K562 (cell line): ENCODE measurements around the gene ANKRD6. TPM values are rescaled to one million over a fixed set of nuclear protein-coding genes. Genes with fewer than 3 reads are reported as not detected.

Source experiments
- ATAC-seq: fragments of 200-7000 bp; cut with Tn5 transposase; 3 replicates; pipeline ENCODE4 v1.9.1; 2020; ENCODE audit warnings: moderate library complexity
- BruUV-seq: library from RNA; stranded (reverse); fragments of 400-500 nt; replicated peaks from 2 replicates; lab custom pipeline; 2021; lab: Mats Ljungman, UMichigan
- CTCF ChIA-PET: fragments of 300-600 bp; formaldehyde crosslinking; extraction: SDS; loops from one replicate; lab custom pipeline; 2021; ENCODE audit warnings: low intra/inter-chr PET ratio; lab: Yijun Ruan, JAX
- POLR2A ChIA-PET: fragments of 300-600, 350-650 bp; sonication (Branson Sonifier 250); formaldehyde crosslinking; extraction: SDS; loops from one replicate; lab custom pipeline; 2021; ENCODE audit warnings: antibody characterized with exemption, inconsistent platforms; lab: Yijun Ruan, JAX
- DNase-seq, 4 experiments: peaks; one replicate each; pipeline versions ENCODE4 v3.0.0 to v3.0.0-alpha.2; 2011 to 2018; ENCODE audit warnings: low spot score in 3 of 4, mixed read lengths in 3 of 4; ENCODE audit errors: extremely low read depth in 1 of 4
- FAIRE-seq: peaks from 2 replicates; lab custom pipeline; 2011; peaks lifted over from hg19 to GRCh38; lab: Jason Lieb, UNC
- H2AFZ ChIP-seq: 2 replicates; pipeline ENCODE4 v1.6.0; 2011; ENCODE audit warnings: low read depth, low read length, control low read depth, inconsistent platforms
- H3K27ac ChIP-seq: fragments of 200-600 bp; 3 replicates; pipeline ENCODE4 v1.8.0; 2011; ENCODE audit warnings: low read depth, mild to moderate bottlenecking, control low read depth, inconsistent platforms, low read length, moderate library complexity, mixed read lengths; ENCODE audit errors: extremely low read depth
- H3K27me3 ChIP-seq, 2 experiments: fragments of 300-600 bp in 1 of 2; 2 replicates in 1 of 2; 3 replicates in 1 of 2; pipeline versions ENCODE4 v1.6.0 to v1.8.0; 2011; ENCODE audit warnings: inconsistent platforms in 2 of 2, low read length in 2 of 2, mild to moderate bottlenecking in 1 of 2, mixed read lengths in 1 of 2, moderate library complexity in 1 of 2; ENCODE audit not compliant: control insufficient read depth in 2 of 2, insufficient read depth in 2 of 2
- H3K36me3 ChIP-seq: fragments of 300-600 bp; 3 replicates; pipeline ENCODE4 v1.8.0; 2011; ENCODE audit warnings: mild to moderate bottlenecking, low read length, inconsistent platforms; ENCODE audit not compliant: control insufficient read depth, insufficient read depth
- H3K4me1 ChIP-seq, 2 experiments: fragments of 200-600 bp in 1 of 2; replicated peaks in 1 of 2; 2 replicates in 1 of 2; 3 replicates in 1 of 2; pipeline versions ENCODE4 v1.5.1 to v1.8.0; 2011; ENCODE audit warnings: inconsistent platforms in 2 of 2, low read length in 2 of 2, mild to moderate bottlenecking in 1 of 2, mixed read lengths in 1 of 2, moderate library complexity in 1 of 2; ENCODE audit not compliant: control insufficient read depth in 2 of 2, insufficient read depth in 2 of 2
- H3K4me2 ChIP-seq: 2 replicates; pipeline ENCODE4 v1.6.1; 2011; ENCODE audit warnings: low read length, control low read depth, inconsistent platforms, mixed read lengths; ENCODE audit not compliant: insufficient read depth
- H3K4me3 ChIP-seq: fragments of 200-600 bp; sonication (generic), shearing (Covaris generic); 2 replicates; pipeline ENCODE4 v1.5.1; 2016; ENCODE audit warnings: control low read depth, inconsistent platforms
- H3K79me2 ChIP-seq: fragments of 200-600 bp; 3 replicates; pipeline ENCODE4 v1.8.0; 2011; ENCODE audit warnings: low read length, inconsistent platforms; ENCODE audit not compliant: control insufficient read depth, insufficient read depth
- H3K9ac ChIP-seq, 2 experiments: 2 replicates each; pipeline versions ENCODE4 v1.6.0 to v1.6.1; 2011; ENCODE audit warnings: low read depth in 2 of 2, low read length in 2 of 2, control low read depth in 1 of 2, inconsistent platforms in 1 of 2, mild to moderate bottlenecking in 1 of 2, mixed read lengths in 1 of 2; ENCODE audit not compliant: insufficient read depth in 1 of 2
- H3K9me1 ChIP-seq: one replicate; pipeline ENCODE4 v1.6.0; 2011; ENCODE audit warnings: inconsistent platforms, mild to moderate bottlenecking, low read length, moderate library complexity; ENCODE audit not compliant: control insufficient read depth, insufficient read depth
- H3K9me3 ChIP-seq: replicated peaks from 2 replicates; pipeline ENCODE4 v1.5.1; 2011; ENCODE audit warnings: low read depth, low read length, inconsistent platforms; ENCODE audit not compliant: control insufficient read depth, insufficient read depth
- H4K20me1 ChIP-seq: replicated peaks from 2 replicates; pipeline ENCODE4 v1.6.1; 2011; ENCODE audit warnings: low read length, inconsistent platforms, mixed read lengths; ENCODE audit not compliant: control insufficient read depth, insufficient read depth
- ARID3B ChIP-seq: fragments of 250-450 bp; sonication (Bioruptor Pico); IDR thresholded peaks from 2 replicates; pipeline ENCODE4 v1.4.0; 2020; ENCODE audit warnings: borderline replicate concordance
- MTA3 ChIP-seq: fragments of 450-650 bp; formaldehyde crosslinking; IDR thresholded peaks from 2 replicates; pipeline ENCODE4 v1.6.1; 2017; ENCODE audit warnings: mild to moderate bottlenecking, borderline replicate concordance
- PRMT5 ChIP-seq: sonication (generic); formaldehyde crosslinking; IDR thresholded peaks from 2 replicates; pipeline ENCODE4 v1.5.0; 2020; ENCODE audit warnings: missing genetic modification reagents
- PURB ChIP-seq: sonication (generic); formaldehyde crosslinking; IDR thresholded peaks from 2 replicates; pipeline ENCODE4 v1.9.0; 2021; ENCODE audit warnings: low read depth, mild to moderate bottlenecking, missing genetic modification reagents
- SIRT6 ChIP-seq: IDR thresholded peaks from one replicate; pipeline ENCODE4 v1.6.1; 2012; ENCODE audit warnings: low read depth, mild to moderate bottlenecking, control low read depth, inconsistent platforms, low read length, moderate library complexity
- WGBS: fragments of 100-300 bp; shearing (Covaris generic); methylation state at CpG from one replicate; pipeline ENCODE4 v1.1.6; 2016; ENCODE audit warnings: low coverage, mixed read lengths; ENCODE audit not compliant: insufficient coverage; ENCODE audit errors: missing lambda C conversion rate; 5-methylcytosine and 5-hydroxymethylcytosine counted together
- in situ Hi-C: fragments of 300-500 bp; cut with MboI; formaldehyde crosslinking; loops from 4 replicates; pipeline ENCODE4 v1.15.0; 2018; ENCODE audit warnings: inconsistent platforms, mixed read lengths
- intact Hi-C: fragments of 100-400 bp; cut with micrococcal nuclease; formaldehyde crosslinking; loops from 2 replicates; pipeline ENCODE4 v1.14.2; 2022
- polyA plus RNA-seq, 8 experiments: library from polyadenylated mRNA; depleted of rRNA in 4 of 8; stranded (reverse) in 5 of 8; unstranded in 3 of 8; fragments of >200 nt; fragmentation: Nextera tagmentation in 2 of 8; fragmentation: Illumina TruSeq in 1 of 8; extraction: Ambion mirVana in 2 of 8; extraction: Trizol in 1 of 8; gene quantifications; 2 replicates each; pipeline versions ENCODE4 v1.2.1 to v1.2.3, GENCODE V29; 2011 to 2014; ENCODE audit warnings: inconsistent platforms in 1 of 8, missing spikeins in 1 of 8
- total RNA-seq, 7 experiments: library from RNA; depleted of rRNA in 6 of 7; stranded (reverse); fragments of >200 nt in 6 of 7; fragmentation: Illumina TruSeq in 2 of 7; extraction: Trizol in 2 of 7; gene quantifications; 2 replicates each; pipeline versions ENCODE4 v1.2.1 to v1.2.3, GENCODE V29; 2011 to 2021; ENCODE audit warnings: low replicate concordance in 1 of 7
- TF ChIP-seq, protein P1 (sequence below): sonication (generic); formaldehyde crosslinking; IDR thresholded peaks from 2 replicates; pipeline ENCODE4 v1.8.1; 2023; ENCODE audit warnings: mild to moderate bottlenecking, missing genetic modification reagents
- TF ChIP-seq, protein P2 (sequence below), 2 experiments: fragments of 200-800 bp in 1 of 2; sonication (Bioruptor generic) in 1 of 2; sonication (generic) in 1 of 2; formaldehyde crosslinking in 1 of 2; IDR thresholded peaks in 1 of 2; conservative IDR thresholded peaks in 1 of 2; 2 replicates each; pipeline versions ENCODE4 v1.5.0 to v1.6.1; 2016 to 2020; ENCODE audit warnings: missing compliant biosample characterization in 1 of 2, missing genetic modification characterization in 1 of 2, missing genetic modification reagents in 1 of 2
- TF ChIP-seq, protein P3 (sequence below): fragments of 250-450 bp; sonication (Bioruptor Pico); IDR thresholded peaks from 2 replicates; pipeline ENCODE4 v1.8.0; 2021; ENCODE audit warnings: moderate library complexity, mild to moderate bottlenecking, inconsistent platforms
- TF ChIP-seq, protein P4 (sequence below): fragments of 200-400 bp; formaldehyde crosslinking; IDR thresholded peaks from 2 replicates; pipeline ENCODE4 v1.6.1; 2017; ENCODE audit warnings: mild to moderate bottlenecking, low read depth, low read length, moderate library complexity
- TF ChIP-seq, protein P5 (sequence below): fragments of 450-650 bp; formaldehyde crosslinking; IDR thresholded peaks from 2 replicates; pipeline ENCODE4 v1.4.0; 2022; ENCODE audit warnings: missing genetic modification characterization

ANKRD6 gene
- total and polyA plus RNA-seq, 9 of the 15 experiments (the other 6 are each of a cell fraction or from before 2014, with no cell fraction given), result 0.04 to 0.22 (median 0.08) TPM; not detected in 4

DNA sequence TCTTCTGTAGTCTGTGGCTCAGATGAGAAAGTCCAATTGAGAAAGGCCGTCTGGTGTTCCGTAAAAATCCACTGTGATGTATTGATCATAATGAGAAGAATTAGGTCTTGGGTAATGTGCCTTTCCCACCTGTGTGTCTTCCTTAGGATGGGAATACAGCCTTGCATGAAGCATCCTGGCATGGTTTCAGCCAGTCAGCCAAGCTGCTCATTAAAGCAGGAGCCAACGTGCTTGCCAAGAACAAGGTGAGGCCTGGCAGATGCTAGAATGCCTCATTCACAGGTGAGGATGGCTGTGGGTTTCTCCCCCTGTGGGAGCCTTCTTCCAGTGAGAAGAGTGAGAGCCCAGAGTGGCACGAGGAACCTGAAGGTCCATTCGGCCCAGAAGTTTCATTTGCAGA lies 172.9 kb downstream of the ANKRD6 start:
- Histone ChIP-seq H3K79me2 (no peaks in the 10 kb centered on the region), H2AFZ (no peak overlapping the region), H3K27ac (no peak overlapping the region), H4K20me1 (no peaks in the 10 kb centered on the region), H3K27me3 (peaks cover 18 to 48% of the 10 kb centered on the region in 2 experiments), H3K9me1 (no peaks in the 10 kb centered on the region), H3K4me3 (no peak overlapping the region), H3K4me2 (no peak overlapping the region), H3K9ac (no peak overlapping the region), H3K36me3 (no peaks in the 10 kb centered on the region), H3K9me3 (no peaks in the 10 kb centered on the region), H3K4me1 (no peaks in the 10 kb centered on the region)
- CTCF ChIA-PET, result no interaction called here
- DNase-seq (no peak), FAIRE-seq (no peak), ATAC-seq (no peak)
- 2% methylated on average over 5 of the region's 5 CpGs for WGBS
- no TSS peak for BruUV-seq
- no peak for TF ChIP-seq PURB (CRISPR knock-in tag)
- no peak for TF ChIP-seq SIRT6
- no peak for TF ChIP-seq ARID3B (CRISPR knock-in tag)
- TF ChIP-seq, protein P1, sequence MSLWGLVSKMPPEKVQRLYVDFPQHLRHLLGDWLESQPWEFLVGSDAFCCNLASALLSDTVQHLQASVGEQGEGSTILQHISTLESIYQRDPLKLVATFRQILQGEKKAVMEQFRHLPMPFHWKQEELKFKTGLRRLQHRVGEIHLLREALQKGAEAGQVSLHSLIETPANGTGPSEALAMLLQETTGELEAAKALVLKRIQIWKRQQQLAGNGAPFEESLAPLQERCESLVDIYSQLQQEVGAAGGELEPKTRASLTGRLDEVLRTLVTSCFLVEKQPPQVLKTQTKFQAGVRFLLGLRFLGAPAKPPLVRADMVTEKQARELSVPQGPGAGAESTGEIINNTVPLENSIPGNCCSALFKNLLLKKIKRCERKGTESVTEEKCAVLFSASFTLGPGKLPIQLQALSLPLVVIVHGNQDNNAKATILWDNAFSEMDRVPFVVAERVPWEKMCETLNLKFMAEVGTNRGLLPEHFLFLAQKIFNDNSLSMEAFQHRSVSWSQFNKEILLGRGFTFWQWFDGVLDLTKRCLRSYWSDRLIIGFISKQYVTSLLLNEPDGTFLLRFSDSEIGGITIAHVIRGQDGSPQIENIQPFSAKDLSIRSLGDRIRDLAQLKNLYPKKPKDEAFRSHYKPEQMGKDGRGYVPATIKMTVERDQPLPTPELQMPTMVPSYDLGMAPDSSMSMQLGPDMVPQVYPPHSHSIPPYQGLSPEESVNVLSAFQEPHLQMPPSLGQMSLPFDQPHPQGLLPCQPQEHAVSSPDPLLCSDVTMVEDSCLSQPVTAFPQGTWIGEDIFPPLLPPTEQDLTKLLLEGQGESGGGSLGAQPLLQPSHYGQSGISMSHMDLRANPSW (CRISPR knock-in tag), result no peak
- TF ChIP-seq, protein P2, sequence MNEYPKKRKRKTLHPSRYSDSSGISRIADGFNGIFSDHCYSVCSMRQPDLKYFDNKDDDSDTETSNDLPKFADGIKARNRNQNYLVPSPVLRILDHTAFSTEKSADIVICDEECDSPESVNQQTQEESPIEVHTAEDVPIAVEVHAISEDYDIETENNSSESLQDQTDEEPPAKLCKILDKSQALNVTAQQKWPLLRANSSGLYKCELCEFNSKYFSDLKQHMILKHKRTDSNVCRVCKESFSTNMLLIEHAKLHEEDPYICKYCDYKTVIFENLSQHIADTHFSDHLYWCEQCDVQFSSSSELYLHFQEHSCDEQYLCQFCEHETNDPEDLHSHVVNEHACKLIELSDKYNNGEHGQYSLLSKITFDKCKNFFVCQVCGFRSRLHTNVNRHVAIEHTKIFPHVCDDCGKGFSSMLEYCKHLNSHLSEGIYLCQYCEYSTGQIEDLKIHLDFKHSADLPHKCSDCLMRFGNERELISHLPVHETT (CRISPR knock-in tag; conservative IDR thresholded peaks at IDR 0.05 in 1 of 2, IDR thresholded peaks at IDR 0.05 in 1 of 2), result no peak
- TF ChIP-seq, protein P3, sequence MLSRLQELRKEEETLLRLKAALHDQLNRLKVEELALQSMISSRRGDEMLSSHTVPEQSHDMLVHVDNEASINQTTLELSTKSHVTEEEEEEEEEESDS (CRISPR knock-in tag), result no peak
- no peak for TF ChIP-seq PRMT5 (CRISPR knock-in tag)
- no peak for TF ChIP-seq MTA3
- TF ChIP-seq, protein P4, sequence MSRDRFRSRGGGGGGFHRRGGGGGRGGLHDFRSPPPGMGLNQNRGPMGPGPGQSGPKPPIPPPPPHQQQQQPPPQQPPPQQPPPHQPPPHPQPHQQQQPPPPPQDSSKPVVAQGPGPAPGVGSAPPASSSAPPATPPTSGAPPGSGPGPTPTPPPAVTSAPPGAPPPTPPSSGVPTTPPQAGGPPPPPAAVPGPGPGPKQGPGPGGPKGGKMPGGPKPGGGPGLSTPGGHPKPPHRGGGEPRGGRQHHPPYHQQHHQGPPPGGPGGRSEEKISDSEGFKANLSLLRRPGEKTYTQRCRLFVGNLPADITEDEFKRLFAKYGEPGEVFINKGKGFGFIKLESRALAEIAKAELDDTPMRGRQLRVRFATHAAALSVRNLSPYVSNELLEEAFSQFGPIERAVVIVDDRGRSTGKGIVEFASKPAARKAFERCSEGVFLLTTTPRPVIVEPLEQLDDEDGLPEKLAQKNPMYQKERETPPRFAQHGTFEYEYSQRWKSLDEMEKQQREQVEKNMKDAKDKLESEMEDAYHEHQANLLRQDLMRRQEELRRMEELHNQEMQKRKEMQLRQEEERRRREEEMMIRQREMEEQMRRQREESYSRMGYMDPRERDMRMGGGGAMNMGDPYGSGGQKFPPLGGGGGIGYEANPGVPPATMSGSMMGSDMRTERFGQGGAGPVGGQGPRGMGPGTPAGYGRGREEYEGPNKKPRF, result no peak
- TF ChIP-seq, protein P5, sequence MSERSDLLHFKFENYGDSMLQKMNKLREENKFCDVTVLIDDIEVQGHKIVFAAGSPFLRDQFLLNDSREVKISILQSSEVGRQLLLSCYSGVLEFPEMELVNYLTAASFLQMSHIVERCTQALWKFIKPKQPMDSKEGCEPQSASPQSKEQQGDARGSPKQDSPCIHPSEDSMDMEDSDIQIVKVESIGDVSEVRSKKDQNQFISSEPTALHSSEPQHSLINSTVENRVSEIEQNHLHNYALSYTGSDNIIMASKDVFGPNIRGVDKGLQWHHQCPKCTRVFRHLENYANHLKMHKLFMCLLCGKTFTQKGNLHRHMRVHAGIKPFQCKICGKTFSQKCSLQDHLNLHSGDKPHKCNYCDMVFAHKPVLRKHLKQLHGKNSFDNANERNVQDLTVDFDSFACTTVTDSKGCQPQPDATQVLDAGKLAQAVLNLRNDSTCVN (CRISPR knock-in tag), result no peak
- POLR2A ChIA-PET, result interaction anchor here (0.6 kb wide), 1 partner anchor 587 kb away, joined by 3 read pairs; no protein-coding TSS in a partner anchor
- in situ Hi-C loops, result loop anchor here (25.0 kb wide), 1 partner anchor 619 kb away; no protein-coding TSS in a partner anchor
- intact Hi-C loops, result no loop called here
